G401.6 (cell line): ENCODE measurements around the gene YWHAB.
"Not testable (repeated sequence)": the region's sequence is repeated elsewhere in the genome, so short reads cannot be mapped to it uniquely, and the experiment has no call there.

Experiments
- FAIRE-seq: peaks from 2 replicates; lab custom pipeline; 2012; peaks lifted over from hg19 to GRCh38; lab: Jason Lieb, UNC

The YWHAB gene

GRCh38 chr20:44869471-44869870 is 16.0 kb upstream of the YWHAB start:
- no peak for FAIRE-seq

DNA sequence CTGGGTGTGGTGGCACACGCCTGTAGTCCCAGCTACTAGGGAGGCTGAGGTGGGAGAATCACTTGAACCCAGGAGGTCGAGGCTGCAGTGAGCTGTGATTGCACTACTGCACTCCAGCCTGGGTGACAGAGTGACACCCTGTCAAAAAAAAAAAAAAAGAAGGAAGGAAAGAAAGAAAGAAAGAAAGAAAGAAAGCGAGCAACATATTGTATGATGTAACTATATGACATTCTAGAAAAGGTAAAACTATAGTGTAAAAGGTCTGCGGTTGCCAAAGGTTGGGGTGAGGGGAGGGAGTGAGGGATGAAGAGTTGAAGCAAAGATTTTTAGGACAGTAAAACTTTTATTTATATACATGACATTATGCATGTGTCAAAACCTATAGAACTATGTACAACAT is 3.1 kb upstream of the YWHAB start:
- FAIRE-seq = not testable (repeated sequence)

- no peak for FAIRE-seq
Observed at GRCh38 chr20:44883214-44883902, 2.1 kb upstream of the YWHAB start.

DNA sequence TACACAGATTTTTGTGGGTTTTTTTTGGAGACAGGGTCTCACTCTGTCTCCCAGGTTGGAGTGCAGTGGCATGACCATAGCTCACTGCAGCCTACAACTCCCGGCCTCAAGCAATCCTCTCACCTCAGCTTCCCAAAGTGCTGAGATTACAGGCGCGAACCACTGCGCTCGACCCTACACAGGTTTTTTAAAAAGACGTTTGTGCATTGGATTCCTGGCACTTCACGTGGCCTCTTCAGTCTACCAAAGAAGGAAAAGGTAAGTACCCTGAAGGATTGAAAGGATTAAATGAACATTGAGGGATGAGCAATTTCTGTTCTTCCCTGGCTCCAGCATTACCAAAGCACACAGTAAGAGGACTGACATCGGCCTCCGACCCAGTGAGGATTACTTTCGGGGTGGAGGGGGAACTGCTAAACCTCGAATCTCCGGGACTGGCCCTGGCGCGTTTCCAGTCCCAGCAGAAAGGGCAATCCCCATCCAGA is 556 bp upstream of the YWHAB start:
- FAIRE-seq = no peak

- FAIRE-seq = no peak
Observed at GRCh38 chr20:44886266-44886651, 754 bp downstream of the YWHAB start.

DNA sequence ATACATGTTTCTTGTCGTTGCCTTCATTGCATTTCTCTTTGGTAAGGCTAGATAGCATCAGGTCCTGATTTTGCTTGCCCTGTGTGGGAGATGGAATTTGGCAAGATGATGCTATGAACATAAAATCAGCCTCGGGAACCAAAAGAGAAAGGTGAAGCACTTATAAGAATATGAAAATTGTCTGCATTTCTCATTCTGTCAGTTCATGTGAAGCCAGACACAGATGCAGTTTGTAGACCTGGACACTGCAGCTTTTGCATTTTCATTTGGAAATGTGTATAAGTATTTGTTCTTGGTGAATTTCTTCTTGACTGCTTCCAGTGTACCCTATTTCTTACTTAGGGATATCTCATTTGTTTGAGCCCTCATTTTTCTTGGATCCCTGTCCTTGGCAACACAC is 1.3 kb downstream of the YWHAB start:
- FAIRE-seq = no peak

DNA sequence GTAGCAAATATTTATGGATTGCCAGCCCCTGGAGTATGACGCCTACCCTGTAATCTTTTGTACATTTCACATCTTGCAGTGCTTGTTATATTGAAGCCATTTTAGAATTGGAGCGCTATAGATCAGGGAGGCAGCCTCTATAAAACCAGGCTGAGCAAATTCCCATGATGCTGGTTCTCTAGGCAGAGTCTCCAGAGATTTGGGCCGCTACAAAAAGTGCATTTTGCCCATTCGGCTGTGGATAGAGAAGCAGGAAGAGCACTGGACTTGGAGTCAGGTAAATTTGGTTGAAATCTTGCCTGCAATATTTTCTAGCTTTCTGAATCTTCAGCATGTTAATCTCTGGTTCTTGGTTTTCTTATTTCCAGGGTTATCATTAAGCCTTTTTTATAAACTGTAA is 2.0 kb downstream of the YWHAB start:
- FAIRE-seq = no peak

- FAIRE-seq = no peak
Observed at GRCh38 chr20:44888226-44889103, 3.0 kb downstream of the YWHAB start.

DNA sequence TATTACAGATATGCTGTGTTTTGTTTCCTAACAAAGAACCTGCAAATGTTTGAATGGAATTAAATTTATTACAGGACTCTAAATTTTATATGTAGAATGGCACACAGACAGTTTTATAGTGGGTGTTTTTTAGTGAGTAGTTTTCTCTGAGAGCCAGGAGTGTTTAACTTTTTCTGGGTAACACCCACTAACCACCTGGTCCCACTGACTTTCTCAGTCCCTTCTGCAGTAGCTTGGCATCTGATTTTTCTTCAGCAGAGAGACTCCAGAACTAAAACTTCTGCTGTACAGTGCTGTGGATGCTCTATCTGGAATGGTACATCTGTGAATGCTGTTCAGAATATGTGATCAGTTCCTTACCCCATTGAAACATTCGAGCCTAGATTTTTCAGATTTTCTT is 6.3 kb downstream of the YWHAB start:
- no peak for FAIRE-seq

GRCh38 chr20:44894959-44895358 is 9.5 kb downstream of the YWHAB start:
- no peak for FAIRE-seq

DNA sequence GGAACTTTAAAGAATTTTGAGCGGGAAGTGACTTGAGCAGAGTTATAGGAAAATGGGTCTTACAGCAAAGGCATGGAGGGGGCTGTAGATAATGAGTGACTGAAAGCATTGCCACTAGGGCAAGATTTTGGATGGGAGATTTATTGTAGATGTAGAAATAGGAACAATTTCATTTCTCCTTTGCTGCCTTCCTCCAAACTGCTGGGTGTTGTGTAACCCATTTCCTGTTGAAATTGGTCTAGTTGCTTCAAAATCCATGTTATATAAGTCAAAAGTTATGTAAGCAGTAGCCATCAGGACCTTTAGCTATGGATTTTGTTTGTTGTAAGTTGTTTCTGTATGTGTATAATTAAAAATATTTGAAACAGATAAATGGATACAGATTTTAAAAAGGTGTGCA is 11.1 kb downstream of the YWHAB start:
- FAIRE-seq = no peak

GRCh38 chr20:44897133-44897532 is 11.6 kb downstream of the YWHAB start:
- no peak for FAIRE-seq

GRCh38 chr20:44900231-44900854 is 14.8 kb downstream of the YWHAB start:
- no peak for FAIRE-seq

- no peak for FAIRE-seq
Observed at GRCh38 chr20:44901974-44902373, 16.5 kb downstream of the YWHAB start.

DNA sequence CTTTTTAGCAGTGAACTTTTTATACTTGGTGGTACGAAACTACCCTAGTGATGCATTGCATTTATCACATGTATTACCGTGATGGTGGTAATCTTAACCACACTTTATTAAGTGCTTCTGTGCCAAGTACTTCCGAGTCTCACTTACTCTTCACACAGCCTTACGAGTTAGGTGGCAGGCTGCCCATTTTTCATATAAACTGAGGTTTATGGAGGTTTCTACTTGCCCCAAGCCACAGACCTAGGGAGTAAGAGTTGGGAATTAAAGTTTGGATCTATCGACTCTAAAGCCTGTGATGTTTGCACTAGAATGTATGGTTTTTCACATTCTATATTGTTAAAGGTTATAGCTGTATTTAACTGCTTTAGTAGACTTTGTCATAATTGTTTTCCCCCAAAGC is 18.9 kb downstream of the YWHAB start:
- FAIRE-seq = no peak

DNA sequence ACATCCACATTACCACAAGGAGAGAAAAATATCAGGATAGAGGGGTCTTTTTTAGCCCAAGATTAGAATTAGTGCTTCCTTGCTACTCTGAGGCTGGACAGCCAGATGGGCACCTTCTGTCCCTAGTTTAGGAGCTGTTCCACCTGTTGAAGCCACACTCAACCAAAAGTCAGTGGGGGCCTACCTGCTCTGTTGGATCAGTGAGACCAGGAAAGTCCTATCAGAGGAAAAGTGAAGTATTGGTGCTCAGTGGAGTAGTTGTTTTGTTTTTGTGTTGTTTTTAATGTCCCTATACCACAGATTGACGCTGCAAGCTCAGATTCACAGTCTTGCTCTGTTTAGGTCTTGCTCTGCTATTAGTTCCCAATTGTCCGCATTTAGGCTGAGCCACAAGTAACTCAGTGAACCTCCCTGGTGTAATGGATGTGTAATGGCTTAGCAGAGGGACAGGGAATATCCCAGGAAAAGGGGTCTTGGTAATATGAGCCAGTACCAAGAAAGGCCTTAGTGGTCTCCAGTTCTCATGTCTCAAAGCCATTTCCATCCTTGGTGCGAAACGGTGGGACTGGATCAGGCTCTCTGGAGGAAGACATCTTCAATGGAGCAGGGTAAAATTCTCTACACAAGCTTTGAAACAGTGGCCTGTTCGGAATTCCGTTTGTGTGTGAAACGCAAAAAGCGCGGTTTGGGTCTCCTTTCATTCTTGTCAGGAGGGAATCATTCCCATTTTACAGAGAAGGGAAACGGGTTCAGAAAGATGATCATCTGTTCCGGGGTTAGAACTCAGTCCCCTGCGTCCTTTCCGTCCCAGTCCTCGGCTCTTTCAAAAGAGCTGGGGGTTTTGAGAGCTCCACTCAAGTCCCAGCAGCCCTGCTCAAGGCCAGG is 23.7 kb downstream of the YWHAB start:
- no peak for FAIRE-seq

GRCh38 chr20:44909872-44910689 is 24.6 kb downstream of the YWHAB start, which contains the start of gene PABPC1L:
TSS of gene PABPC1L (plus strand) at chr20:44910060. CDS start at chr20:44910144, 84 bp downstream.
- FAIRE-seq = no peak

DNA sequence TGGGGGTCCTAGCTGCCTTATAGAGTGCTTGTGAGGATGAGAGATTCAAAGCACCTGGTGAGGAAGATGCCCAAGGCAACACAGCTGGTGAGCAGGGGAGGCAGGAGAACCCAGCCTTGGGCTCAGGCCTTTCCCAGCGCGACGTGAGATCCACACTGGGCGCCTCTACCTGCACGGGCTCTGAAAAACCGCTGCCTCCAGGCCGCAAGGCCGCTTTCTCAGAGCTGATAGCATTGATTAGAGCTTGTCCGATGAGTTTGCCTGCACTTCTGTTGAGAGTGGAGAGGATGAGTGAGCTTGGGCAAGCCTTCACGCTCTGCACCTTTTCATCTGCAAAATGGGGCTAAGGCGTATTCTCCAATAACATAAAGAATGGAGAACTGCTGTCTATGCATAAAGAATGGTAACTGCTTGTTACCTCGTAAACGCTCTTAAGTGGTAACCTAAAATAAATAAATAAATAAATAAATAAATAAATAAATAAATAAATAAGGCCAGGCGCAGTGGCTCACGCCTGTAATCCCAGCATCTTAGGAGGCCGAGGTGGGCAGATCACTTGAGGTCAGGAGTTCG is 25.3 kb downstream of the YWHAB start:
- no peak for FAIRE-seq

DNA sequence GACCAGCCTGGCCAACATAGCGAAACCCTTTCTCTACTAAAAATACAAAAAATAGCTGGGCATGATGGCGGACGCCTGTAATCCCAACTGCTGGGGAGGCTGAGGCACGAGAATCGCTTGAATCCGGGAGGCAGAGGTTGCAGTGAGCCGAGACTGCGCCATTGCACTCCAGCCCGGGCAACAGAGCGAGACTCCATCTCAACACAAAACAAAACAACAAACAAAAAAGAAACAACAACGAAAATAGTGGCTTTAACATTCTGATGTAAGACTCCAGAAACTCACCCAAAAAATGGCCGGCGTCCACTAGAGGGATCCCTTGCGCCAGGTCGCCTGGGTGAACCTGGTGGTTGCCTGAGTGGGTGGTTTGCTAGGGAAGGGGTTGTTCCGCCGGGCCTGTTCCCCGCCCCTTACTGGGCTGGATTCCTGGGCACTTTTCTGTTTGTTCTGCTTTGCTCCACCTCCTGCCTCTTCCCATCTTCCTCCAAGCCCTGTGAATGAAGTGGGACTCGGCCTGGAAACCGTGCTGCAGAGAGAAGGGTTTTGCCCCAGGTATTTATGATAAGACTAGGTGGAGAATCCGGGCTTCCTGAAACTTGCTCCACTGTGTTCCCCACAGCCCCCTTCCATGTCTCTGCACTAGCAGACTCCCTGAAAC is 25.9 kb downstream of the YWHAB start:
- peak; percentile 69 for FAIRE-seq

GRCh38 chr20:44912189-44912588 is 26.7 kb downstream of the YWHAB start:
- FAIRE-seq = no peak
